HEK293T (cell line): ENCODE measurements around the gene TAOK2.

Source experiments
- ARNT ChIP-seq: fragments of 450-650 bp; IDR thresholded peaks from 2 replicates; pipeline ENCODE4 v1.6.1; 2017; ENCODE audit warnings: mild to moderate bottlenecking
- BHLHE40 ChIP-seq: fragments of 450-650 bp; IDR thresholded peaks from 2 replicates; pipeline ENCODE4 v1.6.1; 2016; ENCODE audit warnings: mild to moderate bottlenecking, moderate library complexity, borderline replicate concordance
- ELF4 ChIP-seq: fragments of 450-650 bp; IDR thresholded peaks from 2 replicates; pipeline ENCODE4 v1.6.1; 2017; ENCODE audit warnings: antibody characterized with exemption
- FOXA1 ChIP-seq: fragments of 450-650 bp; IDR thresholded peaks from 2 replicates; pipeline ENCODE4 v1.6.1; 2016; ENCODE audit warnings: mild to moderate bottlenecking
- FOXK2 ChIP-seq: fragments of 450-650 bp; IDR thresholded peaks from 2 replicates; pipeline ENCODE4 v1.6.1; 2016; ENCODE audit warnings: mild to moderate bottlenecking
- FOXM1 ChIP-seq: fragments of 450-650 bp; IDR thresholded peaks from 2 replicates; pipeline ENCODE4 v1.6.1; 2017; ENCODE audit warnings: mild to moderate bottlenecking, borderline replicate concordance
- HDGF ChIP-seq: fragments of 450-650 bp; IDR thresholded peaks from 2 replicates; pipeline ENCODE4 v1.6.1; 2017; ENCODE audit warnings: antibody characterized with exemption, borderline replicate concordance
- L3MBTL2 ChIP-seq: fragments of 450-650 bp; conservative IDR thresholded peaks from 2 replicates; pipeline ENCODE4 v1.6.1; 2016; ENCODE audit warnings: mild to moderate bottlenecking
- NFRKB ChIP-seq: fragments of 450-650 bp; IDR thresholded peaks from 2 replicates; pipeline ENCODE4 v1.6.1; 2016; ENCODE audit warnings: mild to moderate bottlenecking, moderate library complexity
- PKNOX1 ChIP-seq: fragments of 450-650 bp; IDR thresholded peaks from 2 replicates; pipeline ENCODE4 v1.6.1; 2016
- SP1 ChIP-seq: fragments of 450-650 bp; IDR thresholded peaks from 2 replicates; pipeline ENCODE4 v1.6.1; 2017
- SUZ12 ChIP-seq: fragments of 450-650 bp; IDR thresholded peaks from 2 replicates; pipeline ENCODE4 v1.6.1; 2016; ENCODE audit warnings: mild to moderate bottlenecking
- TARDBP ChIP-seq: fragments of 450-650 bp; IDR thresholded peaks from 2 replicates; pipeline ENCODE4 v1.6.1; 2016

GRCh38 chr16:29978081-29978480, 4.4 kb downstream of the TAOK2 start:
- TF ChIP-seq L3MBTL2 (no peak), NFRKB (no peak), HDGF (no peak), BHLHE40 (no peak), SP1 (no peak), FOXK2 (no peak), TARDBP (no peak), FOXM1 (no peak), ELF4 (no peak), FOXA1 (no peak), PKNOX1 (no peak), ARNT (no peak), SUZ12 (no peak)
